ENCODE results near the gene MOXD1. TPM values are rescaled to one million over a fixed set of nuclear protein-coding genes. Genes with fewer than 3 reads are reported as not detected.
A peak's percentile ranks its signal among the peaks of the same experiment; 100 is the strongest.

The MOXD1 gene
- total RNA-seq, 2 experiments from 2014 or later = 0.74 TPM; not detected in 1

- peak overlapping the region; percentile 62; the same call in 1 of the 2 replicates for H2AFZ ChIP-seq (ENCODE audit: low read length)
- BruUV-seq (replicated peaks) = no TSS peak
- peak; percentile 81 for TF ChIP-seq CTCF (conservative IDR thresholded peaks at IDR 0.05; ENCODE audit: low read length)
- TF ChIP-seq EZH2phosphoT487 (IDR thresholded peaks at IDR 0.05; ENCODE audit: borderline replicate concordance, low read depth, low read length) = no peak
Measured at GRCh38 chr6:132392792-132393191, 8.5 kb downstream of the MOXD1 start.

GRCh38 chr6:132392270-132392646, 9.0 kb downstream of the MOXD1 start:
- no peaks in the 10 kb centered on the region for H3K79me2 ChIP-seq (ENCODE audit: insufficient read depth, low read depth, low read length)
- DNase-seq (ENCODE audit: low spot score) = no peak
- intact Hi-C loops (cut with micrococcal nuclease; ENCODE audit: unreplicated experiment) = loop anchor here (1.0 to 2.0 kb wide), 3 partner anchors 92 to 113 kb away; no protein-coding TSS in a partner anchor
- no peaks in the 10 kb centered on the region for H4K20me1 ChIP-seq (ENCODE audit: insufficient read depth, low read length)
- POLR2A ChIA-PET = interaction anchor here (0.6 to 1.5 kb wide), 3 partner anchors 10 to 90 kb away, joined by 3 to 6 read pairs (median 3); no protein-coding TSS in a partner anchor
- peaks cover 24% of the 10 kb centered on the region for H3K4me1 ChIP-seq (ENCODE audit: insufficient read depth, low read length, poor library complexity, severe bottlenecking)
- no TSS peak for BruUV-seq (replicated peaks)
- H3K36me3 ChIP-seq (ENCODE audit: insufficient read depth, low read length) = no peaks in the 10 kb centered on the region; the same call in 1 of the 2 replicates
- no peak overlapping the region for H3K27ac ChIP-seq (ENCODE audit: low read depth, low read length, poor library complexity, severe bottlenecking)
- H3K9me3 ChIP-seq (ENCODE audit: low read length) = peaks cover 20% of the 10 kb centered on the region
- no peak for TF ChIP-seq EZH2phosphoT487 (IDR thresholded peaks at IDR 0.05; ENCODE audit: borderline replicate concordance, low read depth, low read length)
- TF ChIP-seq CTCF (conservative IDR thresholded peaks at IDR 0.05; ENCODE audit: low read length) = no peak
- H3K9me2 ChIP-seq (ENCODE audit: insufficient read depth, low read length) = no peaks in the 10 kb centered on the region
- no peak overlapping the region for H3K4me2 ChIP-seq (ENCODE audit: low read length)
- CTCF ChIA-PET (ENCODE audit: unreplicated experiment) = interaction anchor here (1.5 kb wide), 1 partner anchor 94 kb away, joined by 4 read pairs; no protein-coding TSS in a partner anchor
- H3K4me3 ChIP-seq (ENCODE audit: low read depth, low read length, poor library complexity, severe bottlenecking) = no peak overlapping the region
- H2AFZ ChIP-seq (ENCODE audit: low read length) = peak overlapping the region; percentile 62; the same call in 1 of the 2 replicates

More at GRCh38 chr6:132392792-132393191, 8.5 kb downstream of the MOXD1 start:
- no peak overlapping the region for H3K4me2 ChIP-seq (ENCODE audit: low read length)
- H3K9me3 ChIP-seq (ENCODE audit: low read length) = peaks cover 20% of the 10 kb centered on the region
- DNase-seq (ENCODE audit: low spot score) = peak; percentile 43
- H3K79me2 ChIP-seq (ENCODE audit: insufficient read depth, low read depth, low read length) = no peaks in the 10 kb centered on the region
- intact Hi-C loops (cut with micrococcal nuclease; ENCODE audit: unreplicated experiment) = loop anchor here (1.0 to 2.0 kb wide), 3 partner anchors 92 to 113 kb away; no protein-coding TSS in a partner anchor
- H4K20me1 ChIP-seq (ENCODE audit: insufficient read depth, low read length) = no peaks in the 10 kb centered on the region
- no peak overlapping the region for H3K27ac ChIP-seq (ENCODE audit: low read depth, low read length, poor library complexity, severe bottlenecking)
- no peak overlapping the region for H3K4me3 ChIP-seq (ENCODE audit: low read depth, low read length, poor library complexity, severe bottlenecking)
- POLR2A ChIA-PET = interaction anchor here (0.7 to 1.5 kb wide), 2 partner anchors 10 to 91 kb away, joined by 3 to 6 read pairs; no protein-coding TSS in a partner anchor
- H3K36me3 ChIP-seq (ENCODE audit: insufficient read depth, low read length) = no peaks in the 10 kb centered on the region; the same call in 1 of the 2 replicates
- H3K4me1 ChIP-seq (ENCODE audit: insufficient read depth, low read length, poor library complexity, severe bottlenecking) = peaks cover 24% of the 10 kb centered on the region
- H3K9me2 ChIP-seq (ENCODE audit: insufficient read depth, low read length) = no peaks in the 10 kb centered on the region
- CTCF ChIA-PET (ENCODE audit: unreplicated experiment) = interaction anchor here (0.6 to 1.5 kb wide), 3 partner anchors 92 to 113 kb away, joined by 3 to 4 read pairs (median 4); no protein-coding TSS in a partner anchor
